H9 (cell line): ENCODE results near the gene TFEB. TPM values are rescaled to one million over a fixed set of nuclear protein-coding genes. Genes with fewer than 3 reads are reported as not detected.

Experiments used
- DNase-seq: peaks from one replicate; pipeline ENCODE4 v3.0.0-alpha.2; 2017
- H2AFZ ChIP-seq: one replicate; pipeline ENCODE4 v1.6.1; 2013; ENCODE audit warnings: mild to moderate bottlenecking, low read length, control low read depth, moderate library complexity
- H2AK5ac ChIP-seq: 2 replicates; pipeline ENCODE4 v1.6.1; 2013; ENCODE audit warnings: low read length, control low read depth, mixed read lengths; ENCODE audit not compliant: insufficient read length
- H2BK120ac ChIP-seq: one replicate; pipeline ENCODE4 v1.6.1; 2013; ENCODE audit warnings: low read depth, mild to moderate bottlenecking, low read length, control low read depth, inconsistent platforms; ENCODE audit not compliant: poor library complexity, severe bottlenecking
- H2BK12ac ChIP-seq: 2 replicates; pipeline ENCODE4 v1.6.1; 2013; ENCODE audit warnings: low read length, control low read depth, mixed read lengths, low read depth; ENCODE audit not compliant: insufficient read length
- H2BK15ac ChIP-seq: 2 replicates; pipeline ENCODE4 v1.6.1; 2013; ENCODE audit warnings: low read depth, low read length, control low read depth
- H2BK20ac ChIP-seq: one replicate; pipeline ENCODE4 v1.6.1; 2013; ENCODE audit warnings: low read depth, mild to moderate bottlenecking, low read length, control low read depth, inconsistent platforms; ENCODE audit not compliant: poor library complexity, severe bottlenecking
- H2BK5ac ChIP-seq: 2 replicates; pipeline ENCODE4 v1.6.1; 2013; ENCODE audit warnings: low read length, control low read depth, mixed read lengths; ENCODE audit not compliant: insufficient read length
- H3K14ac ChIP-seq: 2 replicates; pipeline ENCODE4 v1.6.1; 2013; ENCODE audit warnings: low read length, control low read depth; ENCODE audit not compliant: insufficient read depth
- H3K18ac ChIP-seq: 2 replicates; pipeline ENCODE4 v1.6.1; 2013; ENCODE audit warnings: low read depth, mild to moderate bottlenecking, mixed read lengths, low read length, control low read depth; ENCODE audit not compliant: insufficient read length
- H3K23ac ChIP-seq: 2 replicates; pipeline ENCODE4 v1.6.1; 2013; ENCODE audit warnings: low read length, control low read depth, mixed read lengths, low read depth; ENCODE audit not compliant: insufficient read length
- H3K23me2 ChIP-seq: 2 replicates; pipeline ENCODE4 v1.6.1; 2013; ENCODE audit warnings: low read depth, mild to moderate bottlenecking, mixed read lengths, low read length, control low read depth; ENCODE audit not compliant: insufficient read length, poor library complexity, severe bottlenecking
- H3K27ac ChIP-seq: 2 replicates; pipeline ENCODE4 v1.5.1; 2013; ENCODE audit warnings: low read length, control low read depth, mixed read lengths, low read depth; ENCODE audit not compliant: insufficient read length
- H3K27me3 ChIP-seq: 2 replicates; pipeline ENCODE4 v1.6.1; 2013; ENCODE audit warnings: low read length, control low read depth, inconsistent platforms; ENCODE audit not compliant: insufficient read depth
- H3K4ac ChIP-seq: 2 replicates; pipeline ENCODE4 v1.6.1; 2013; ENCODE audit warnings: low read depth, mild to moderate bottlenecking, control low read depth, inconsistent platforms, low read length, moderate library complexity
- H3K4me1 ChIP-seq: 2 replicates; pipeline ENCODE4 v1.6.1; 2013; ENCODE audit warnings: low read length, control low read depth, inconsistent platforms; ENCODE audit not compliant: insufficient read depth
- H3K4me2 ChIP-seq: 2 replicates; pipeline ENCODE4 v1.6.1; 2013; ENCODE audit warnings: low read length, control low read depth, mixed read lengths; ENCODE audit not compliant: insufficient read length, insufficient read depth
- H3K56ac ChIP-seq: 2 replicates; pipeline ENCODE4 v1.6.1; 2013; ENCODE audit warnings: low read depth, mild to moderate bottlenecking, mixed read lengths, low read length, control low read depth; ENCODE audit not compliant: insufficient read length
- H3K79me1 ChIP-seq: 2 replicates; pipeline ENCODE4 v1.6.1; 2013; ENCODE audit warnings: low read depth, mild to moderate bottlenecking, moderate library complexity, low read length, control low read depth, inconsistent platforms; ENCODE audit not compliant: insufficient read depth, poor library complexity, severe bottlenecking
- H3K79me2 ChIP-seq: 2 replicates; pipeline ENCODE4 v1.6.1; 2013; ENCODE audit warnings: low read length, control low read depth, inconsistent platforms; ENCODE audit not compliant: insufficient read depth
- H3K9ac ChIP-seq: 2 replicates; pipeline ENCODE4 v1.6.1; 2013; ENCODE audit warnings: low read length, control low read depth, mixed read lengths; ENCODE audit not compliant: insufficient read length; ENCODE audit errors: extremely low read depth
- H3K9me3 ChIP-seq: one replicate; pipeline ENCODE4 v1.6.1; 2013; ENCODE audit warnings: low read depth, low read length, inconsistent platforms; ENCODE audit not compliant: control insufficient read depth
- H3T11ph ChIP-seq: one replicate; pipeline ENCODE4 v1.6.1; 2013; ENCODE audit warnings: mild to moderate bottlenecking, low read length, control low read depth, inconsistent platforms
- H4K20me1 ChIP-seq: one replicate; pipeline ENCODE4 v1.6.1; 2013; ENCODE audit not compliant: control insufficient read depth, insufficient read length, insufficient read depth
- H4K5ac ChIP-seq: 2 replicates; pipeline ENCODE4 v1.6.1; 2013; ENCODE audit warnings: low read depth, mild to moderate bottlenecking, mixed read lengths, low read length, control low read depth; ENCODE audit not compliant: insufficient read length
- H4K8ac ChIP-seq: replicated peaks from 2 replicates; pipeline ENCODE4 v1.6.1; 2013; ENCODE audit warnings: low read length, control low read depth, mixed read lengths, low read depth; ENCODE audit not compliant: insufficient read length
- H4K91ac ChIP-seq: 2 replicates; pipeline ENCODE4 v1.6.1; 2013; ENCODE audit warnings: low read depth, mild to moderate bottlenecking, moderate library complexity, mixed read lengths, low read length, control low read depth; ENCODE audit not compliant: insufficient read length
- H3K27ac Mint-ChIP-seq, 3 experiments: 2 replicates in 2 of 3; 3 replicates in 1 of 3; pipeline ENCODE4 v1.8.0; 2020 to 2021; ENCODE audit warnings: mixed read lengths in 3 of 3, mild to moderate bottlenecking in 1 of 3, moderate library complexity in 1 of 3
- H3K27me3 Mint-ChIP-seq: 2 replicates; pipeline ENCODE4 v1.8.0; 2021; ENCODE audit warnings: low read depth, mild to moderate bottlenecking, moderate library complexity, mixed read lengths
- H3K36me3 Mint-ChIP-seq, 3 experiments: 2 replicates in 2 of 3; 3 replicates in 1 of 3; pipeline ENCODE4 v1.8.0; 2020 to 2021; ENCODE audit warnings: low read depth in 3 of 3, mixed read lengths in 3 of 3; ENCODE audit not compliant: insufficient read depth in 1 of 3
- H3K4me1 Mint-ChIP-seq, 2 experiments: 2 replicates each; pipeline ENCODE4 v1.8.0; 2020; ENCODE audit warnings: mixed read lengths in 2 of 2
- H3K4me3 Mint-ChIP-seq, 2 experiments: 2 replicates in 1 of 2; 3 replicates in 1 of 2; pipeline ENCODE4 v1.8.0; 2020 to 2021; ENCODE audit warnings: mild to moderate bottlenecking in 2 of 2, mixed read lengths in 2 of 2, moderate library complexity in 1 of 2
- H3K9me3 Mint-ChIP-seq, 2 experiments: 2 replicates in 1 of 2; 3 replicates in 1 of 2; pipeline ENCODE4 v1.8.0; 2020; ENCODE audit warnings: mild to moderate bottlenecking in 2 of 2, mixed read lengths in 2 of 2, moderate library complexity in 1 of 2
- CTCF ChIP-seq: fragments of 200-600 bp; sonication (generic); conservative IDR thresholded peaks from 3 replicates; pipeline ENCODE4 v1.8.0; 2021; ENCODE audit warnings: antibody characterized with exemption, mild to moderate bottlenecking
- WGBS: extraction: QIAGEN DNeasy Blood & Tissue Kit; methylation state at CpG from one replicate; pipeline ENCODE4 v1.1.7; 2013; ENCODE audit warnings: missing lambda C conversion rate, low lambda C conversion rate, mixed read lengths; ENCODE audit not compliant: insufficient read length; ENCODE audit errors: extremely low coverage; 5-methylcytosine and 5-hydroxymethylcytosine counted together
- total RNA-seq: library from RNA; stranded (reverse); gene quantifications from 2 replicates; pipeline ENCODE4 v1.2.1, GENCODE V29; 2021

The TFEB gene
- total RNA-seq, 1 experiment from 2014 or later: 1.2 TPM

- Histone ChIP-seq H2BK15ac (no peak overlapping the region), H2AFZ (no peak overlapping the region), H4K20me1 (no peaks in the 10 kb centered on the region), H3K4me1 (no peaks in the 10 kb centered on the region), H3K14ac (no peak overlapping the region), H3K56ac (no peak overlapping the region), H2BK5ac (no peak overlapping the region), H4K91ac (no peak overlapping the region), H3T11ph (no peak overlapping the region), H2BK20ac (no peak overlapping the region), H3K4ac (no peak overlapping the region), H3K27ac (no peak overlapping the region), H3K23ac (no peak overlapping the region), H3K79me1 (no peaks in the 10 kb centered on the region), H2AK5ac (no peak overlapping the region), H3K9me3 (no peaks in the 10 kb centered on the region), H3K23me2 (peaks cover 11% of the 10 kb centered on the region), H4K8ac (no peak overlapping the region), H2BK120ac (no peak overlapping the region), H4K5ac (no peak overlapping the region), H3K79me2 (no peaks in the 10 kb centered on the region), H2BK12ac (no peak overlapping the region), H3K4me2 (peak overlapping the region; percentile 87), H3K27me3 (peaks cover 17% of the 10 kb centered on the region; the same call in 1 of the 2 replicates), H3K18ac (no peak overlapping the region), H3K9ac (no peak overlapping the region)
- no peak overlapping the region for H3K27ac Mint-ChIP-seq
- peak overlapping the region; percentile 78 to 91 for H3K4me3 Mint-ChIP-seq
- no CpG with 5 or more reads among the region's 3 CpGs for WGBS
- H3K4me1 Mint-ChIP-seq: peaks cover 24 to 31% of the 10 kb centered on the region in 2 experiments
- peaks cover 60% of the 10 kb centered on the region for H3K27me3 Mint-ChIP-seq
- DNase-seq: no peak
- no peaks in the 10 kb centered on the region; a peak in 1 of 5 replicates for H3K9me3 Mint-ChIP-seq
- TF ChIP-seq CTCF: no peak
- no peaks in the 10 kb centered on the region; a peak in 2 of 7 replicates for H3K36me3 Mint-ChIP-seq
These were observed 45.9 kb upstream of the TFEB start for GRCh38 chr6:41781366-41781730.
